Colonic mucosa (tissue), 4 donors: ENCODE results near the gene CCR3. TPM values are rescaled to one million over a fixed set of nuclear protein-coding genes. Genes with fewer than 3 reads are reported as not detected.

ENCODE experiments used
- DNase-seq: peaks from one replicate; pipeline ENCODE4 v3.0.0-alpha.2; 2020
- H3K27ac ChIP-seq: fragments of 200-600 bp; one replicate; pipeline ENCODE4 v1.8.0; 2021
- H3K27me3 ChIP-seq: fragments of 200-600 bp; one replicate; pipeline ENCODE4 v1.8.0; 2021
- H3K36me3 ChIP-seq: fragments of 200-600 bp; one replicate; pipeline ENCODE4 v1.8.0; 2021
- H3K4me1 ChIP-seq: fragments of 200-600 bp; one replicate; pipeline ENCODE4 v1.8.0; 2021; ENCODE audit warnings: mild to moderate bottlenecking
- H3K4me3 ChIP-seq: fragments of 200-600 bp; one replicate; pipeline ENCODE4 v1.8.0; 2021
- H3K9ac ChIP-seq, 2 donors: one replicate each; pipeline ENCODE4 v1.7.0; 2013; ENCODE audit warnings: control low read depth in 2 of 2, low read depth in 2 of 2, low read length in 2 of 2
- H3K9me3 ChIP-seq: fragments of 200-600 bp; one replicate; pipeline ENCODE4 v1.8.0; 2021
- intact Hi-C: fragments of 100-400 bp; cut with DNase I; formaldehyde crosslinking; loops from one replicate; pipeline ENCODE4 v1.14.1; 2022
- total RNA-seq, 2 donors: library from RNA; stranded (reverse); fragmentation: NEBNext Ultra II Directional in 1 of 2; extraction: Animal tissue kit (Norgen Biotek cat#: 25700) in 1 of 2; gene quantifications; one replicate each; pipeline ENCODE4 v1.2.1, GENCODE V29; 2021
- TF ChIP-seq, protein P1 (sequence below): fragments of 200-600 bp; IDR thresholded peaks from one replicate; pipeline ENCODE4 v1.8.0; 2022; ENCODE audit warnings: antibody characterized with exemption, mild to moderate bottlenecking
- donor health status: healthy.
- donor health status: DM: no; HTN: no; CAD: no.
- donor health status: DM: no; HTN: no; CAD: no.

Gene CCR3
- total RNA-seq, 2 donors from 2014 or later: not detected

DNA sequence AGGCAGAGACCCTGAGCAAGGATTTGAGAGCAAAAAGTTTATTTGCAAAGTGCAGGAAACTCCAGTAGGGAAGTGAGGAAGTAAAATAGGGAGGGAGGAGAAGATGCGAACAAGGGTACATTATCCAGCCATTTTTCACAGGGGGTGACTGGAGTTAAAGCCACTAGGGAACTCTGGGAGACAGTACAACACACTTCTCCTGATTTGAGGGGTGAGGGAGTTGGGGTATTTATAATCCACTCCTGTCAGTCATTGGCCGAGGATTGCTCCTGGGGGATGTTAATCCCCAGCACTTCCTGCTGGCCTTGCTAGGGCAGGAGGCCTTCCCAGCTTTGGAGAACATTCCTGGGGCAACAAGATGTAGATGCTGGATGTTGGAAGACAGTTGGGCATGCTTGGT lies 28.2 kb downstream of the CCR3 start:
- intact Hi-C loops: no loop called here
- Histone ChIP-seq H3K4me1 (no peaks in the 10 kb centered on the region), H3K36me3 (no peaks in the 10 kb centered on the region), H3K9ac (no peak overlapping the region), H3K4me3 (no peak overlapping the region), H3K9me3 (no peaks in the 10 kb centered on the region), H3K27me3 (no peaks in the 10 kb centered on the region), H3K27ac (no peak overlapping the region)
- DNase-seq: no peak
- TF ChIP-seq, protein P1, sequence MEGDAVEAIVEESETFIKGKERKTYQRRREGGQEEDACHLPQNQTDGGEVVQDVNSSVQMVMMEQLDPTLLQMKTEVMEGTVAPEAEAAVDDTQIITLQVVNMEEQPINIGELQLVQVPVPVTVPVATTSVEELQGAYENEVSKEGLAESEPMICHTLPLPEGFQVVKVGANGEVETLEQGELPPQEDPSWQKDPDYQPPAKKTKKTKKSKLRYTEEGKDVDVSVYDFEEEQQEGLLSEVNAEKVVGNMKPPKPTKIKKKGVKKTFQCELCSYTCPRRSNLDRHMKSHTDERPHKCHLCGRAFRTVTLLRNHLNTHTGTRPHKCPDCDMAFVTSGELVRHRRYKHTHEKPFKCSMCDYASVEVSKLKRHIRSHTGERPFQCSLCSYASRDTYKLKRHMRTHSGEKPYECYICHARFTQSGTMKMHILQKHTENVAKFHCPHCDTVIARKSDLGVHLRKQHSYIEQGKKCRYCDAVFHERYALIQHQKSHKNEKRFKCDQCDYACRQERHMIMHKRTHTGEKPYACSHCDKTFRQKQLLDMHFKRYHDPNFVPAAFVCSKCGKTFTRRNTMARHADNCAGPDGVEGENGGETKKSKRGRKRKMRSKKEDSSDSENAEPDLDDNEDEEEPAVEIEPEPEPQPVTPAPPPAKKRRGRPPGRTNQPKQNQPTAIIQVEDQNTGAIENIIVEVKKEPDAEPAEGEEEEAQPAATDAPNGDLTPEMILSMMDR: no peak

DNA sequence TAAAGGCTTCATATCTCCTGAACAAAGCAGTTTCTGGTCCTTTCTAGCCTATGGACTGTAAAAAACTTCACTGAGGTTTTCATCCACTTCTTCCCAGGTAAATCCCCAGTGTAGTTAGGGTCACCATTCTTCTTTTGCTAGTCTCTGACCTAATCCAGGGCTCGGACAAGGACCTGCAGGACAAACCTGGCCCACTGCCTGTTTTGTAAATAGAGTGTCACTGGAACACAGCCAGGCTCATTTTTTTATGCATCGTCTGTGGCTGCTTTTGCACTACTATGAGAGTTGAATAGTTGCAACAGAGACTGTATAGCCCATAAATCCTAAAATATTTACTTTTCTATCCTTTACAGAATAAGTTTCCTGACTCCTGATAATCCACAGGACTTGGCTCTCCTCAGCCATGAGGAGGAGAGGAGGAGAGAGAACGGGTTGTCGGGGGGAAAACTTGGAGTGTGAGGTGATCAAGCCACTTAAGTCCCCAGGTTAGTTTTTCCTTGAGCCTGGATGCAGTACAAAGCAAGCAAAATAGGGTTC lies 29.0 kb downstream of the CCR3 start:
- TF ChIP-seq, protein P1: no peak
- intact Hi-C loops: no loop called here
- Histone ChIP-seq H3K27me3 (no peaks in the 10 kb centered on the region), H3K27ac (no peak overlapping the region), H3K9me3 (no peaks in the 10 kb centered on the region), H3K4me3 (no peak overlapping the region), H3K9ac (no peak overlapping the region), H3K36me3 (no peaks in the 10 kb centered on the region), H3K4me1 (no peaks in the 10 kb centered on the region)
- DNase-seq: no peak

DNA sequence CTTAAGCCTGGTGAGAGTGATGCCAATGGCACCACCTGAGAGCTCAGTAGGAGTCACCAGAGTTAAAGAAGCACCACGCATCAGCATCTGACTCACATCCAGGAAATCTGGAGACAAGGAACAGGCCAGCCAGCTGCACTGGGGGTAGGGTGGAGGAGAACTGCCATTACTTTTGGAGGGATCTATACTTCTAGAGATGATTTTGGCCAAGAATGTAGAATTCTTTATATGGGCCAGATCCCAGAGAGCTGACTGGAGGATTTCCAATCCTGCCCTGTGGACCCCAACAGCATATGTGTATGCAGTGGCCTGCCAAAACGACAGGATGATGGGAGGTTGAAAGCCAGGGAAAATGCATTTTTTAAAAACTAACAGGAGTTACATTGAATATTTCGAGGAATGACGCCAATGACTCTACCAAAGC lies 29.8 kb downstream of the CCR3 start:
- intact Hi-C loops: no loop called here
- TF ChIP-seq, protein P1: no peak
- Histone ChIP-seq H3K4me1 (no peaks in the 10 kb centered on the region), H3K27ac (no peak overlapping the region), H3K4me3 (no peak overlapping the region), H3K27me3 (no peaks in the 10 kb centered on the region), H3K36me3 (no peaks in the 10 kb centered on the region), H3K9me3 (no peaks in the 10 kb centered on the region), H3K9ac (no peak overlapping the region)
- DNase-seq: no peak

DNA sequence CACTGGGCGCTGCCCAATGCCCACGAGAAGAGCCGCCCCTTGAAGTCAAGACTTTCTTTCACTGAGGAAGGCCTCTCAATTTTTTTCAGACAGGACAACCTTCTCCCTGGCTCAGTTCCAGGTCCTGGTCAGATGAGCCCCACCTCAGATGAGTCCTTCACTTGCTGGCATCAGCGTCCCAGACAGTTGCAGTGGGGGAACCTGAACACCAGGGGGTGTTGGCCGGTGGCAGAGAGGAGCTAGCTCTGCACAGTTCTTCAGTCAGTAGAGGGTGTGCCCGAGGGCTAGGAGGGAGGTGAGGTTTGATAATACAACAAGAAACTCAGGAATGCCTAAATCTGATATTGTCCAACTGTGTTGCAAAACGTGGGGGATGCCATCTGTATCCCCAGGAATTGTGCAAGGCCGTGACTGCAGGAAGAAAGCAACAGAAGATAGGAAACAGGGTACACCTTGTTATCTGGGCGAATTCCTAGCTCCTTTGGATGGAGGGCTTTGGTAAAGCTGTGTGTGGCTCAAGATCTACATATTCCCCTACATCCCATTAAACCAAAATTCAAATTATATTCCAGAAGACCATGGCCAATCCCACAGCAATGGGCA lies 34.3 kb downstream of the CCR3 start:
- TF ChIP-seq, protein P1: peak; percentile 66
- Histone ChIP-seq H3K9ac (no peak overlapping the region), H3K4me1 (no peaks in the 10 kb centered on the region), H3K9me3 (no peaks in the 10 kb centered on the region), H3K36me3 (no peaks in the 10 kb centered on the region), H3K27ac (no peak overlapping the region), H3K4me3 (no peak overlapping the region), H3K27me3 (no peaks in the 10 kb centered on the region)
- intact Hi-C loops: loop anchor here (5.0 kb wide), 1 partner anchor 96 kb away; the partner anchor contains the start of gene CCR5
- peak; percentile 75 for DNase-seq

DNA sequence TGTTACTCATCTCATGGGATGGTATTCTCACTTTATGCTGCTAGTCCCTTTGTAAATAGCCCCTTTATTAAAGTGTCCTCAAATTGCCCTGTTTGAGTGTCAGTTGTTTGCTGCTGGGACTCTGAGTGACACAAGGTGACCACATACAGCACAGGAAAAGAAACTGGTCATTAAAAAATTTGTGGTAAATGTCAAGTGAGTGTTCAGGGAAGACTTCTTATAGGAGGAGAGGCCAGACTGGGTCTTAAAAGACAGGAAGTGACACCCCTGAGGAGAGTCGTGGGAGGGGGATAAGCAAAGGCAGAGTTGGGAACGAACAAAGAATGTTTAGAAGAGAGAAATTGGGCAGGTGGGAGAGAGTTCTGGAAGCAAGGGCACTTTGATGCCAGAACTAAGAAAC lies 35.2 kb downstream of the CCR3 start:
- Histone ChIP-seq H3K9me3 (no peaks in the 10 kb centered on the region), H3K9ac (peak overlapping the region in 1 of 2 donors; percentile 2), H3K4me3 (no peak overlapping the region), H3K4me1 (no peaks in the 10 kb centered on the region), H3K27me3 (no peaks in the 10 kb centered on the region), H3K27ac (no peak overlapping the region), H3K36me3 (no peaks in the 10 kb centered on the region)
- DNase-seq: no peak
- TF ChIP-seq, protein P1: no peak
- intact Hi-C loops: loop anchor here (5.0 kb wide), 1 partner anchor 95 kb away; the partner anchor contains the start of gene CCR5
